Measurements from ENCODE around the gene PPP6R3. TPM values are rescaled to one million over a fixed set of nuclear protein-coding genes. Genes with fewer than 3 reads are reported as not detected.

PPP6R3 gene
- polyA plus RNA-seq, 1 donor (not counting 4 experiments of a cell fraction or from before 2014, with no cell fraction given), result 50.2 TPM

DNA sequence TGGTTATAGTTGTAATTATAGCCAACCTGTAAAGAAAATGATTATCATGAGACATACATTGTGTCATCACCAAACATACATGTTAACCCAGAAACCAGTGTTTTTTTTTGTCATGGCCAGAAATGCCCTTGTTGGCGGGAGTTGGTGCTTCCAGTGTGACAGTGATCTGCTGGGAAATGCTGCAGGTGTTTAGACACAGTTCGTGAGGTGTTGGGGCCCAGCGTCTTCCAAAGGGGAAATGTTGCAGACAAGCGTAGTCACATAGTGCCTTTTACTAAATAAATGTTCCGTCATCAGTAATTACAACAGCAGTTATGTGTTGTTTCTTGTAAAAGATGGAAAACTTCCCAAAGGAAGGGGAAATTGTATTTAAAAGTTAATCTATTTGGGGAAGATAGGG is 131.2 kb downstream of the PPP6R3 start:
- H3K27me3 ChIP-seq (ENCODE audit: control insufficient read depth, extremely low read depth, insufficient read depth, low read length), result no peaks in the 10 kb centered on the region
- FAIRE-seq, result no peak

DNA sequence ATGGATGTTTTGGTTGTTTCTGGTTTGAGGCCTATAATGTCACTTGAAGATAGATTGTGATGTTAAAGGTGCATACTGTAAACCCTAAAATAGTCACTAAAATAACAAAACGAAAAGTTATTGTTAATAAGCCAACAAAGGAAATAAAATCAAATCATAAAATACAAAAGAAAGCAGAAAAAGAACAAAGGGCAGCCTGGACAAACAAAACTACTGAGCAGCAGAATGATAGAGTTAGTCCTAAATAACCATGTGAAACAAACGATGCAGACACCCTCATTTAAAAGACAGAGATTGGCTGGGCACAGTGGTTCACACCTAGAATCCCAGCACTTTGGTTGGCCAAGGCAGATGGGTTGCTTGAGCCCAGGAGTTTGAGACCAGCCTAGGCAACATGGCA is 132.9 kb downstream of the PPP6R3 start:
- Histone ChIP-seq H3K79me2 (ENCODE audit: control insufficient read depth, insufficient read depth, low read length) (no peaks in the 10 kb centered on the region), H3K9me1 (ENCODE audit: control insufficient read depth, extremely low read depth, insufficient read depth, low read length) (no peaks in the 10 kb centered on the region), H2AFZ (ENCODE audit: control insufficient read depth, low read length) (no peak overlapping the region), H3K4me1 (ENCODE audit: control insufficient read depth, extremely low read depth, insufficient read depth, low read length) (no peaks in the 10 kb centered on the region), H3K36me3 (ENCODE audit: control insufficient read depth in 2 of 2, extremely low read depth in 1 of 2, insufficient read depth in 2 of 2, low read length in 2 of 2) (peaks cover 24 to 43% of the 10 kb centered on the region in 2 experiments), H4K20me1 (ENCODE audit: control insufficient read depth, extremely low read depth, insufficient read depth, low read length) (peaks cover 5% of the 10 kb centered on the region), H3K9me3 (ENCODE audit: control insufficient read depth, low read depth, low read length) (no peaks in the 10 kb centered on the region), H3K4me2 (ENCODE audit: control insufficient read depth, extremely low read depth, insufficient read depth, low read depth, low read length) (no peak overlapping the region), H3K4me3 (ENCODE audit: control insufficient read depth in 2 of 3, extremely low read depth in 1 of 3, insufficient read depth in 2 of 3, low read depth in 1 of 3, low read length in 3 of 3) (no peak overlapping the region), H3K27me3 (ENCODE audit: control insufficient read depth, extremely low read depth, insufficient read depth, low read length) (no peaks in the 10 kb centered on the region), H3K9ac (ENCODE audit: control insufficient read depth, extremely low read depth, insufficient read depth, low read length) (no peak overlapping the region), H3K27ac (ENCODE audit: control insufficient read depth, insufficient read depth, low read length) (no peak overlapping the region)
- FAIRE-seq (no peak), DNase-seq (ENCODE audit: low read depth, low spot score) (no peak)
- TF ChIP-seq, protein P1, sequence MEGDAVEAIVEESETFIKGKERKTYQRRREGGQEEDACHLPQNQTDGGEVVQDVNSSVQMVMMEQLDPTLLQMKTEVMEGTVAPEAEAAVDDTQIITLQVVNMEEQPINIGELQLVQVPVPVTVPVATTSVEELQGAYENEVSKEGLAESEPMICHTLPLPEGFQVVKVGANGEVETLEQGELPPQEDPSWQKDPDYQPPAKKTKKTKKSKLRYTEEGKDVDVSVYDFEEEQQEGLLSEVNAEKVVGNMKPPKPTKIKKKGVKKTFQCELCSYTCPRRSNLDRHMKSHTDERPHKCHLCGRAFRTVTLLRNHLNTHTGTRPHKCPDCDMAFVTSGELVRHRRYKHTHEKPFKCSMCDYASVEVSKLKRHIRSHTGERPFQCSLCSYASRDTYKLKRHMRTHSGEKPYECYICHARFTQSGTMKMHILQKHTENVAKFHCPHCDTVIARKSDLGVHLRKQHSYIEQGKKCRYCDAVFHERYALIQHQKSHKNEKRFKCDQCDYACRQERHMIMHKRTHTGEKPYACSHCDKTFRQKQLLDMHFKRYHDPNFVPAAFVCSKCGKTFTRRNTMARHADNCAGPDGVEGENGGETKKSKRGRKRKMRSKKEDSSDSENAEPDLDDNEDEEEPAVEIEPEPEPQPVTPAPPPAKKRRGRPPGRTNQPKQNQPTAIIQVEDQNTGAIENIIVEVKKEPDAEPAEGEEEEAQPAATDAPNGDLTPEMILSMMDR (optimal IDR thresholded peaks at IDR 0.05 in 1 of 3, IDR thresholded peaks at IDR 0.05 in 1 of 3, conservative IDR thresholded peaks at IDR 0.05 in 1 of 3; ENCODE audit: extremely low read depth in 1 of 3, insufficient read depth in 2 of 3, low read length in 3 of 3), result no peak
- no peak for TF ChIP-seq EZH2 (IDR thresholded peaks at IDR 0.05; ENCODE audit: low read length)
- dilution Hi-C loops (cut with MboI; ENCODE audit: extremely low pct_ligation_motif_present, low sequenced_read_pairs), result no loop called here

More for the DNA sequence above, 131.2 kb downstream of the PPP6R3 start:
- TF ChIP-seq, protein P1 (optimal IDR thresholded peaks at IDR 0.05 in 1 of 3, IDR thresholded peaks at IDR 0.05 in 1 of 3, conservative IDR thresholded peaks at IDR 0.05 in 1 of 3; ENCODE audit: extremely low read depth in 1 of 3, insufficient read depth in 2 of 3, low read length in 3 of 3), result no peak
- no peak for TF ChIP-seq EZH2 (IDR thresholded peaks at IDR 0.05; ENCODE audit: low read length)
- Histone ChIP-seq H3K27ac (ENCODE audit: control insufficient read depth, insufficient read depth, low read length) (no peak overlapping the region), H2AFZ (ENCODE audit: control insufficient read depth, low read length) (no peak overlapping the region), H3K9me1 (ENCODE audit: control insufficient read depth, extremely low read depth, insufficient read depth, low read length) (no peaks in the 10 kb centered on the region), H3K9ac (ENCODE audit: control insufficient read depth, extremely low read depth, insufficient read depth, low read length) (no peak overlapping the region), H3K79me2 (ENCODE audit: control insufficient read depth, insufficient read depth, low read length) (no peaks in the 10 kb centered on the region), H3K4me2 (ENCODE audit: control insufficient read depth, extremely low read depth, insufficient read depth, low read depth, low read length) (no peak overlapping the region), H3K9me3 (ENCODE audit: control insufficient read depth, low read depth, low read length) (no peaks in the 10 kb centered on the region), H3K4me1 (ENCODE audit: control insufficient read depth, extremely low read depth, insufficient read depth, low read length) (no peaks in the 10 kb centered on the region), H3K4me3 (ENCODE audit: control insufficient read depth in 2 of 3, extremely low read depth in 1 of 3, insufficient read depth in 2 of 3, low read depth in 1 of 3, low read length in 3 of 3) (no peak overlapping the region), H4K20me1 (ENCODE audit: control insufficient read depth, extremely low read depth, insufficient read depth, low read length) (peaks cover 2% of the 10 kb centered on the region), H3K36me3 (ENCODE audit: control insufficient read depth in 2 of 2, extremely low read depth in 1 of 2, insufficient read depth in 2 of 2, low read length in 2 of 2) (peaks cover 20 to 35% of the 10 kb centered on the region in 2 experiments)
- dilution Hi-C loops (cut with MboI; ENCODE audit: extremely low pct_ligation_motif_present, low sequenced_read_pairs), result no loop called here
- no peak for DNase-seq (ENCODE audit: low read depth, low spot score)
